ENCODE measurements around the gene MYLK4.

The MYLK4 gene

GRCh38 chr6:2614155-2614554, 136.6 kb downstream of the MYLK4 start:
- Histone ChIP-seq H3K4me3 (ENCODE audit: low read depth in 1 of 2, low read length in 2 of 2) (no peak overlapping the region), H3K9me3 (ENCODE audit: low read length) (no peaks in the 10 kb centered on the region), H3K27ac (ENCODE audit: low read depth, low read length) (no peak overlapping the region), H3K36me3 (ENCODE audit: insufficient read depth, low read length) (no peaks in the 10 kb centered on the region), H3K9ac (ENCODE audit: low read length) (no peak overlapping the region), H3K4me1 (ENCODE audit: insufficient read depth, low read length) (no peaks in the 10 kb centered on the region), H3K27me3 (ENCODE audit: control insufficient read depth in 1 of 2, insufficient read depth in 2 of 2, low read length in 2 of 2) (no peaks in the 10 kb centered on the region)
